Psoas muscle (tissue), 8 donors: ENCODE results near the gene PIAS4. TPM values are rescaled to one million over a fixed set of nuclear protein-coding genes. Genes with fewer than 3 reads are reported as not detected.

Source experiments
- ATAC-seq, 4 donors: fragments of 200-7000 bp; cut with Tn5 transposase; one replicate each; pipeline ENCODE4 v1.9.1; 2020; ENCODE audit warnings: moderate library complexity in 3 of 4, mild to moderate bottlenecking in 2 of 4
- DNase-seq, 2 donors: peaks; one replicate each; pipeline ENCODE4 v3.0.0-alpha.2; 2020
- H3K27ac ChIP-seq: fragments of 200-600 bp; one replicate; pipeline ENCODE4 v1.8.0; 2022
- H3K27me3 ChIP-seq, 3 donors: fragments of 200-600 bp in 1 of 3; one replicate each; pipeline versions ENCODE4 v1.6.1 to v1.8.0; 2013 to 2022; ENCODE audit warnings: low read length in 2 of 3, mild to moderate bottlenecking in 2 of 3, moderate library complexity in 1 of 3; ENCODE audit not compliant: insufficient read depth in 3 of 3
- H3K36me3 ChIP-seq, 2 donors: fragments of 200-600 bp in 1 of 2; one replicate each; pipeline versions ENCODE4 v1.6.1 to v1.8.0; 2013 to 2022; ENCODE audit warnings: low read depth in 1 of 2, mild to moderate bottlenecking in 1 of 2, moderate library complexity in 1 of 2; ENCODE audit not compliant: insufficient read depth in 1 of 2
- H3K4me1 ChIP-seq: fragments of 200-600 bp; one replicate; pipeline ENCODE4 v1.8.0; 2022
- H3K4me3 ChIP-seq: fragments of 200-600 bp; one replicate; pipeline ENCODE4 v1.8.0; 2022; ENCODE audit warnings: mild to moderate bottlenecking
- H3K9me3 ChIP-seq: fragments of 200-600 bp; one replicate; pipeline ENCODE4 v1.8.0; 2022
- WGBS, 3 donors: extraction: QIAGEN DNeasy Blood & Tissue Kit; methylation state at CpG; one replicate each; pipeline versions ENCODE4 v1.1.6 to v1.1.7; 2013; 5-methylcytosine and 5-hydroxymethylcytosine counted together
- intact Hi-C, 2 donors: fragments of 100-400 bp; cut with DNase I; formaldehyde crosslinking; loops; one replicate each; pipeline versions ENCODE4 v1.11.0 to v1.14.2; 2022
- polyA plus RNA-seq, 3 donors: library from polyadenylated mRNA; stranded (reverse); fragments of 200-250 nt; gene quantifications; one replicate each; pipeline ENCODE4 v1.2.3, GENCODE V29; 2013
- total RNA-seq, 4 donors: library from RNA; stranded (reverse); fragmentation: NEBNext Ultra II Directional in 2 of 4; extraction: Animal tissue kit (Norgen Biotek cat#: 25700) in 2 of 4; gene quantifications; one replicate each; pipeline versions ENCODE4 v1.2.1 to v1.2.4, GENCODE V29; 2021 to 2023
- TF ChIP-seq, protein P1 (sequence below): fragments of 200-600 bp; IDR thresholded peaks from one replicate; pipeline ENCODE4 v1.8.0; 2022; ENCODE audit warnings: antibody characterized with exemption
- donor health status: healthy with polysubstance abuse.
- donor health status: DM: no; HTN: no; CAD: no; lungs with moderate emphysema.
- donor health status: Bipolar disorder and iron deficiency.
- donor health status: healthy.
- donor health status: DM: yes; HTN: yes; CAD: no.
- donor health status: DM: no; HTN: no; CAD: no.
- donor health status: DM: no; HTN: no; CAD: no.
- donor health status: DM: yes; HTN: yes; CAD: no.

The PIAS4 gene
- total and polyA plus RNA-seq, 7 donors = 12.7 to 27.2 (median 15.1) TPM

DNA sequence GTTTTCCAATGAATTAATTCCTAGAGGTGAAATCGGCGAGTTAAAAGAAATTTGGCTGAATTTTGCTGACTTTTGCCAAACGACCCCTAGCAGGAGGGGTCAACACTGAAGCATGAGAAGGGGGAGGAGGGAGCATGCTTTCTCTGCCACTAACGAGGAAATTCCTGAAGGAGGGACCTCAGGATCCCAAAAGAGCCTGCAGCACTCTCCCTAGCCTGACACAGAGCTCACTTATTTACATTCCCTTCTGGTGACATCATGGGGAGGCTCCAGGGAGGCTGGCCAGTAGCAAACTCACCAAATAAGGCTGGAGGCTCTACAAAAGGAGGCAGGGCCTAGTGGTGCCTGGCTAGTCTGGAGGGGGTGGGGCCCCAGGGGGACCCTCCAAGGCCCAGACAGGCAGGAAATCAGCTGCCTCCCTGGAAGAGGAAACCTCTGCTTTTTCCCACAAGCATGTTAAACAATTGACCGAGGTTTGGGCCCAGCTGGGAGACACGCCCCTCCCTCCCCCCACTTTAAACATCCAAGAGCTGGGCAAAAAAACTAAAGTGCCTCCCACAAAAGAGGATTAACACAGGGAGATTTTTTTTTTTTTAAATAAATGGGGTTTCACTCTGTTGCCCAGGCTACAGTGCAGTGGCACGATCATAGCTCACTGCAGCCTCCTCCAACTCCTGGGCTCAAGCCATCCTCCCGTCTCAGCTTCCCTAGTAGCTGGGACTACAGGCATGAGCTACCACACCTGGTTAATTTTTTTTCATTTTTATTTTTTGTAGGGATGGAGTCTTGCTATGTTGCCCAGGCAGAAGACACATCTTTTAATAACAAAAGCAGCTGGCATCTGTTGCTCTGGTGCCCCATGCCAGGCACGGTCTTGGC, 38.7 kb upstream of the PIAS4 start:
- Histone ChIP-seq H3K27ac (peak overlapping the region; percentile 99), H3K27me3 (no peaks in the 10 kb centered on the region), H3K4me1 (peaks cover 47% of the 10 kb centered on the region), H3K4me3 (peak overlapping the region; percentile 96), H3K9me3 (no peaks in the 10 kb centered on the region), H3K36me3 (peaks cover 3 to 51% of the 10 kb centered on the region in 2 donors)
- intact Hi-C loops = no loop called here
- 10 to 17% (median 14%) methylated on average over 9 of the region's 9 CpGs for WGBS, 3 donors
- ATAC-seq (peak; percentile 66 to 77 (median 73)), DNase-seq (peak; percentile 84 to 90)
- TF ChIP-seq, protein P1, sequence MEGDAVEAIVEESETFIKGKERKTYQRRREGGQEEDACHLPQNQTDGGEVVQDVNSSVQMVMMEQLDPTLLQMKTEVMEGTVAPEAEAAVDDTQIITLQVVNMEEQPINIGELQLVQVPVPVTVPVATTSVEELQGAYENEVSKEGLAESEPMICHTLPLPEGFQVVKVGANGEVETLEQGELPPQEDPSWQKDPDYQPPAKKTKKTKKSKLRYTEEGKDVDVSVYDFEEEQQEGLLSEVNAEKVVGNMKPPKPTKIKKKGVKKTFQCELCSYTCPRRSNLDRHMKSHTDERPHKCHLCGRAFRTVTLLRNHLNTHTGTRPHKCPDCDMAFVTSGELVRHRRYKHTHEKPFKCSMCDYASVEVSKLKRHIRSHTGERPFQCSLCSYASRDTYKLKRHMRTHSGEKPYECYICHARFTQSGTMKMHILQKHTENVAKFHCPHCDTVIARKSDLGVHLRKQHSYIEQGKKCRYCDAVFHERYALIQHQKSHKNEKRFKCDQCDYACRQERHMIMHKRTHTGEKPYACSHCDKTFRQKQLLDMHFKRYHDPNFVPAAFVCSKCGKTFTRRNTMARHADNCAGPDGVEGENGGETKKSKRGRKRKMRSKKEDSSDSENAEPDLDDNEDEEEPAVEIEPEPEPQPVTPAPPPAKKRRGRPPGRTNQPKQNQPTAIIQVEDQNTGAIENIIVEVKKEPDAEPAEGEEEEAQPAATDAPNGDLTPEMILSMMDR = no peak

DNA sequence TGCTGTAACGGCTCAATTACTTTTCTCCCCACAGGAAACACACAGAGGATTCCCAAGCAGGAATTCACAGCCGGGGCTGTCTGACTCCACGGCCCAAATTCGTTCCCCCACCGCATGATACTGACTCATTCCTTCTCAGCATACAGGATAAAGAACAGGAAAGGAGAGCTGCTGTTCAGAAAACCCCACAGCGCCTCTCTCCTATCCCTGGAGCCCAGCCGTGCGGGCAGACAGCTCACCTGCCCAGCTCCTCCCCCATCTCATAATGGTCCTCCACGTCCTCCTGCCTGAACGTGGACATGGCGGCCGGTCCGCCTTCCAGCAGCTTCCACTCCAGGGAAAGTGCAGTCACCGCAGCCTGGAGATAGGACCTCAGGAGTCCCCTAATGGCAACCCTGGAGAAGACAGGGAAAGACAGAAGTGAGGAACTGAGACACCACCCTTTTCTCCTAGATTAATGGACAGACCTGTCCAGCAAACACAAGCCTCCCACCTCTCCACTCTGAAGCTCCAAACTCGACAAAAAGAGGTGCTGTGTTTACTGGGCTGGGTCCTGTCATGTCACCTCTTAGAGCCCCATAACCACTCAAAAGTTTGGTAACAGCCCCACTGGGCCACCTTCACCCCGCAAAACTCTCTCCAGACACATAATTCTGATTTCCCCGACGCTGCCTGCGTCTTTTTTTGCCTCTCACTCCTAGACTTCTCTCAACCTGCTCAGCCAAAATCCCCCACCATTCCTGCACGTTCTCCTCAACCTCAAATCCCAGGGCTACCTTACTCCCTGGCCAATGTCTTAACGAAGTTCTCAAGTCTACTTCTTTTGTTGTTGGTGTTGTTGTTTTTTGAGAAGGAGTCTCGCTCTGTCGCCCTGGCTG, 37.9 kb upstream of the PIAS4 start:
- Histone ChIP-seq H3K4me3 (peak overlapping the region; percentile 96), H3K9me3 (no peaks in the 10 kb centered on the region), H3K4me1 (peaks cover 47% of the 10 kb centered on the region), H3K36me3 (peaks cover 3 to 45% of the 10 kb centered on the region in 2 donors), H3K27me3 (no peaks in the 10 kb centered on the region), H3K27ac (peak overlapping the region; percentile 99)
- TF ChIP-seq, protein P1 = no peak
- DNase-seq (peak; percentile 40 to 78), ATAC-seq (peak; percentile 46 to 59 (median 56))
- intact Hi-C loops = loop anchor here in 1 of 2 donors (2.0 kb wide), 1 partner anchor 15 kb away; the partner anchor contains the start of gene EEF2
- 7 to 12% (median 11%) methylated on average over 23 of the region's 23 CpGs for WGBS, 3 donors

DNA sequence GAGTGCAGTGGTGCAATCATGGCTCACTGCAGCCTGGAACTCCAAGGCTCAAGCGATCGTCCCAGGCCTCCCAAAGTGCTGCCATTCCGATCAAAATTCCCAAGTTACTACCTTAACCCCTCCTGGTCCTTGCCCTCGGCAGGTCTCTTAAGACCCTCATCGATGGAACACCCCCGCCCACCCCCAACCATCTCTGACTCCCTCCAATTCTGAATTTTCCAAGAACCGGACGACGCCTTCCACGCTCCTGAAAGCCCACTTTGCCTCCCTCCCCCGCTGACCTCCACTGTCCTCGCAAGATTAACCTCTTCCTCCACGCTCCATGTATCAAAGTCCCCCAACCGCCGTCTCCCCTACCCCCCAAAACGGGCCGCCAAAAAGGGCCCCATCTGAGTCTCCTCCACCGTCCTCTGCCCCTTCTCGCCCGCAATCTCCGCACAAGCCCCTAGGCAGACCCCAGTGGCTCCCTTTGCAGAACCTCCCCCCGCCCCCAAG, 37.2 kb upstream of the PIAS4 start:
- peak overlapping the region; percentile 99 for H3K27ac ChIP-seq
- DNase-seq = no peak
- 0 to 1% (median 1%) methylated on average over 21 to 22 of the region's 22 CpGs for WGBS, 3 donors
- intact Hi-C loops = loop anchor here in 1 of 2 donors (2.0 kb wide), 1 partner anchor 14 kb away; the partner anchor contains the start of gene EEF2
- no peaks in the 10 kb centered on the region for H3K27me3 ChIP-seq
- peak in 1 of 4 donors; percentile 23 for ATAC-seq
- H3K4me3 ChIP-seq = peak overlapping the region; percentile 96
- H3K36me3 ChIP-seq = peaks cover 3 to 43% of the 10 kb centered on the region in 2 donors
- no peaks in the 10 kb centered on the region for H3K9me3 ChIP-seq
- TF ChIP-seq, protein P1 = no peak
- H3K4me1 ChIP-seq = peaks cover 47% of the 10 kb centered on the region

DNA sequence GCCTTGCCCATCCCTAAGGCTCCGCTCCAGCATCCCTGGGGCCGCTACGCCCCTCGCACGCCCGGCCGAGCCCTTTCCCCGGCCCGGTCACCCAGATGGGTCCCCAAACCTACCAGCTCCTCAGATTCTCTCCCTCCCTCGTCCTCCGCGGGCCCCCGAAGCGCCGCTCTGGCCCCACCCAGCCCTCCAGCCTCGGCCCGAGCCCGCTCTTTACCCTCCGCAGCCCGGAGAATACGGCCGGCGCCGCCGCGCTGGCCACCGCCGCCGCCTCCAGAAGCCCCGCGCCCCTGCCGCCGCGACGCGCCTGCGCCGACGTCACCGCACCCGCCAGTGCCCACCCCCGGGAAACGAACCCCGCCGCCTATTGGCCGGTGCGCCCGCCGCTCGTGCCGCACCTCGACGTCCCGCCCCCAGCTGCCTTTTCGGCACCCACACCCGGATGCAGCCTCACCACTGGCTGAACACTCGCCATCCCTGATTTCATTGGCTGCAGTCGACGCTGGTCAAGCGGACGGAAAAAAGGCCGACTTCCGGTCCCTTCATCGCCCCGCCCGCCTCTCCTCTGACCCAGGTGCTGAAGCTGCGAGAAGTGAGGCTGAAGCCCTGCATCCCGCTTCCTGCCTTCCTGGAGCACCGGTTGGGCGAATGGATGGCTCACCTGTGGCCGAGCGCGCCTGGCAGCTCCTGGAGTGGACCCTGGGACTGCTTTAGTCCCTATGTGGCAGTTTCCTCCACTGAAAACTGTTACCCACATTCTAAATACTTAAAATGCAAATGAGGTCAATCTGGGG, 36.5 kb upstream of the PIAS4 start, which contains the start of gene DAPK3:
Gene DAPK3, minus strand, starts transcription at position 292 of the 791 bp plus-strand sequence. CDS start 1,364 bp downstream, outside the sequence.
- Histone ChIP-seq H3K27me3 (no peaks in the 10 kb centered on the region), H3K4me3 (peak within 1 kb of the TSS; percentile 96), H3K27ac (peak within 1 kb of the TSS; percentile 99), H3K36me3 (peaks cover 3 to 43% of the 10 kb centered on the region in 2 donors), H3K4me1 (peaks cover 47% of the 10 kb centered on the region), H3K9me3 (no peaks in the 10 kb centered on the region)
- 0 to 2% (median 1%) methylated on average over 41 to 73 of the region's 73 CpGs for WGBS, 3 donors
- TF ChIP-seq, protein P1 = peak; percentile 6
- intact Hi-C loops = loop anchor here in 1 of 2 donors (2.0 kb wide), 1 partner anchor 14 kb away; the partner anchor contains the start of gene EEF2
- ATAC-seq = peak; percentile 69 to 79 (median 76)
- DNase-seq = peak; percentile 97 to 99
